HEK293T (cell line): ENCODE measurements around the gene KCNK15.

Experiments
- BHLHE40 ChIP-seq: fragments of 450-650 bp; IDR thresholded peaks from 2 replicates; pipeline ENCODE4 v1.6.1; 2016; ENCODE audit warnings: mild to moderate bottlenecking, moderate library complexity, borderline replicate concordance
- FOXA1 ChIP-seq: fragments of 450-650 bp; IDR thresholded peaks from 2 replicates; pipeline ENCODE4 v1.6.1; 2016; ENCODE audit warnings: mild to moderate bottlenecking
- NFRKB ChIP-seq: fragments of 450-650 bp; IDR thresholded peaks from 2 replicates; pipeline ENCODE4 v1.6.1; 2016; ENCODE audit warnings: mild to moderate bottlenecking, moderate library complexity
- SP1 ChIP-seq: fragments of 450-650 bp; IDR thresholded peaks from 2 replicates; pipeline ENCODE4 v1.6.1; 2017
- SUZ12 ChIP-seq: fragments of 450-650 bp; IDR thresholded peaks from 2 replicates; pipeline ENCODE4 v1.6.1; 2016; ENCODE audit warnings: mild to moderate bottlenecking

- TF ChIP-seq NFRKB (no peak), SUZ12 (no peak), BHLHE40 (no peak), SP1 (no peak), FOXA1 (no peak)
Measured at GRCh38 chr20:44761423-44761822, 15.8 kb downstream of the KCNK15 start.
